Measurements from ENCODE around the gene SRPK2. TPM values are rescaled to one million over a fixed set of nuclear protein-coding genes. Genes with fewer than 3 reads are reported as not detected.

Gene SRPK2
- total RNA-seq, 4 donors from 2014 or later: 33.0 to 47.4 (median 42.8) TPM

DNA sequence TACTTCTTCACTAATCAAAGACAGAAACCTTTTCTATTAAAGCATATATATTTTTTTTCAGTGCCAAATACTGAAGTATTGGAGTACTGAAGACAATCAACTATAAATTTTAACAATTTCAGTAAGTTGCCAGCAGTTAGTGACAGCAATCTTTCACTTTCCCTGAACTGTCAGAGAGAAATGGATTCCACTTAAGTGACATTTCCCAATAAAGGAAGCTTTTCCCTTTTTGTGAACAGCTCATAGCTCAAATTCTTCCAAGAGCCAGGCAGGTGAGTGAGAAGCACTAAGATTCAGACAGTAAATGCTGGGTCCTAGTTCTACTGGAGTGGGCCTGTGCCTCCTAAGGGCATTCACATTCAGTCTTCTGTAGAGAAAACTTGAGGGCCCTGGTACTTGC, 142.0 kb downstream of the SRPK2 start:
- intact Hi-C loops (cut with DNase I): no loop called here
- H3K4me1 ChIP-seq: peaks cover 20 to 54% (median 35%) of the 10 kb centered on the region in 4 donors
- no peaks in the 10 kb centered on the region for H3K36me3 ChIP-seq
- H3K27me3 ChIP-seq: no peaks in the 10 kb centered on the region
- no peak overlapping the region for H3K4me3 ChIP-seq
- no peaks in the 10 kb centered on the region for H3K9me3 ChIP-seq
- no peak for DNase-seq (ENCODE audit: extremely low spot score)
- no peak overlapping the region for H3K27ac ChIP-seq (replicated peaks in 1 of 4)
- TF ChIP-seq EP300 (IDR thresholded peaks at IDR 0.05) (no peak), POLR2AphosphoS5 (IDR thresholded peaks at IDR 0.05) (no peak), CTCF (IDR thresholded peaks at IDR 0.05) (no peak)

- no peak overlapping the region for H3K4me3 ChIP-seq
- no peak for TF ChIP-seq EP300 (IDR thresholded peaks at IDR 0.05)
- TF ChIP-seq POLR2A (IDR thresholded peaks at IDR 0.05; ENCODE audit: low read depth): no peak
- TF ChIP-seq POLR2AphosphoS5 (IDR thresholded peaks at IDR 0.05): no peak
- TF ChIP-seq CTCF (IDR thresholded peaks at IDR 0.05): no peak
- no peak overlapping the region for H3K27ac ChIP-seq (replicated peaks in 1 of 4)
- H3K36me3 ChIP-seq: no peaks in the 10 kb centered on the region
- no peaks in the 10 kb centered on the region for H3K9me3 ChIP-seq
- H3K4me1 ChIP-seq: peaks cover 20 to 50% (median 31%) of the 10 kb centered on the region in 4 donors
- WGBS: 83% methylated on average over 4 of the region's 4 CpGs
- no peaks in the 10 kb centered on the region for H3K27me3 ChIP-seq
- no peak for DNase-seq (ENCODE audit: extremely low spot score)
- intact Hi-C loops (cut with DNase I): no loop called here
Observed at GRCh38 chr7:105246256-105246655, 142.5 kb downstream of the SRPK2 start.

DNA sequence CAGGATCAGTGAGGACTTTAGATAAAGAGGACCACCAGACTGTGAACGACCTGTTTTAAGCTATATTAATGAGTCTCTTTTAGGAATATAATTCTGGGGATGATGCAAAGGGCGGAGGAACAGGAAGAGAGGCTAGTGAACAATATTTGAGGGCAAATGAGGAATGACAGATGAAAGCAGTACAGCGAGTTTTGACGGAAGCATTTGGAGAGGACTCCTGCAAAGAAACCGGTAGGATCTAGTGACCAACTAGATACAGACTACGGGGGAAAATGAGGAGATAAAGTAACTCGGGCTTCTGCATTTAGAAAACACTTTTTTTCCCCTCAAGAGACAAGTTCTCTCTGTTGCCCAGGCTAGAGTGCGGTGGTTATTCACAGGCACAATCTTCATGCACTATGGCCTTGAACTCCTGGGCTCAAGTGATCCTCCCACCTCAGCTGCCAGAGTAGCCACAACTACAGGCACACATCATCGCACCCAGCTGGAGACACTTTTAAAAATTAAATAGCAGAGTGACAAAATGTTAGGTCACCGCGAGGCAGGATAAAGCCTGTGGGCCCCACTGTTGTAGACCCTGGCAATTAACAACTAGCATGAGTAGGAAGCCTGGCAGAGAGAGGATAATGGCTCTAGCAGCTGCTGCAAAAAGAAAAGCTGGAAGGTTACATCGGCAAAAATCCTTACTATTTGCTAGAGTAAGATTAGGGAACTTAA, 143.2 kb downstream of the SRPK2 start:
- TF ChIP-seq POLR2AphosphoS5 (IDR thresholded peaks at IDR 0.05): no peak
- no peak for TF ChIP-seq EP300 (IDR thresholded peaks at IDR 0.05)
- no peak for TF ChIP-seq CTCF (IDR thresholded peaks at IDR 0.05)
- no peak for TF ChIP-seq POLR2A (IDR thresholded peaks at IDR 0.05; ENCODE audit: low read depth)
- Histone ChIP-seq H3K9me3 (no peaks in the 10 kb centered on the region), H3K27ac (replicated peaks in 1 of 4) (no peak overlapping the region), H3K27me3 (no peaks in the 10 kb centered on the region), H3K4me3 (no peak overlapping the region), H3K4me1 (peaks cover 17 to 50% (median 33%) of the 10 kb centered on the region in 4 donors), H3K36me3 (no peaks in the 10 kb centered on the region)
- DNase-seq (ENCODE audit: extremely low spot score): no peak
- WGBS: 75% methylated on average over 12 of the region's 12 CpGs
- intact Hi-C loops (cut with DNase I): no loop called here

GRCh38 chr7:105244594-105244993, 144.1 kb downstream of the SRPK2 start:
- DNase-seq (ENCODE audit: extremely low spot score): no peak
- Histone ChIP-seq H3K27ac (replicated peaks in 1 of 4) (no peak overlapping the region), H3K4me3 (no peak overlapping the region), H3K9me3 (no peaks in the 10 kb centered on the region), H3K36me3 (no peaks in the 10 kb centered on the region), H3K27me3 (no peaks in the 10 kb centered on the region), H3K4me1 (peaks cover 22 to 50% (median 35%) of the 10 kb centered on the region in 4 donors)
- TF ChIP-seq CTCF (IDR thresholded peaks at IDR 0.05) (no peak), EP300 (IDR thresholded peaks at IDR 0.05) (no peak), POLR2AphosphoS5 (IDR thresholded peaks at IDR 0.05) (no peak), POLR2A (IDR thresholded peaks at IDR 0.05; ENCODE audit: low read depth) (no peak)
- intact Hi-C loops (cut with DNase I): no loop called here
- 93% methylated on average over 25 of the region's 28 CpGs for WGBS

GRCh38 chr7:105241198-105241597, 147.5 kb downstream of the SRPK2 start:
- Histone ChIP-seq H3K4me3 (no peak overlapping the region), H3K9me3 (no peaks in the 10 kb centered on the region), H3K27me3 (no peaks in the 10 kb centered on the region), H3K4me1 (peaks cover 33 to 52% (median 39%) of the 10 kb centered on the region in 4 donors), H3K27ac (replicated peaks in 1 of 4) (no peak overlapping the region), H3K36me3 (no peaks in the 10 kb centered on the region)
- WGBS: 86% methylated on average over 3 of the region's 3 CpGs
- intact Hi-C loops (cut with DNase I): no loop called here
- DNase-seq (ENCODE audit: extremely low spot score): no peak
- TF ChIP-seq EP300 (IDR thresholded peaks at IDR 0.05) (no peak), CTCF (IDR thresholded peaks at IDR 0.05) (no peak), POLR2AphosphoS5 (IDR thresholded peaks at IDR 0.05) (no peak)
